SK-N-DZ (cell line): ENCODE results near the gene SFXN5.

Experiments
- DNase-seq: peaks from one replicate; pipeline ENCODE4 v3.0.0-alpha.2; 2015; ENCODE audit warnings: low spot score

Gene SFXN5

GRCh38 chr2:73021371-73022010, 50.0 kb downstream of the SFXN5 start:
- DNase-seq = no peak

- peak; percentile 43 for DNase-seq
These were observed 50.7 kb downstream of the SFXN5 start for GRCh38 chr2:73020657-73021370.

GRCh38 chr2:73020306-73020656, 51.2 kb downstream of the SFXN5 start:
- DNase-seq = no peak

GRCh38 chr2:73018188-73018825, 53.2 kb downstream of the SFXN5 start:
- no peak for DNase-seq

- no peak for DNase-seq
These were observed 57.6 kb downstream of the SFXN5 start for GRCh38 chr2:73013936-73014335.

GRCh38 chr2:73009177-73009839, 62.2 kb downstream of the SFXN5 start:
- no peak for DNase-seq

- DNase-seq = no peak
These were observed 62.8 kb downstream of the SFXN5 start for GRCh38 chr2:73008766-73009135.

- DNase-seq = no peak
These were observed 63.3 kb downstream of the SFXN5 start for GRCh38 chr2:73007991-73008765.

GRCh38 chr2:73006969-73007710, 64.4 kb downstream of the SFXN5 start:
- DNase-seq = no peak

GRCh38 chr2:73004889-73005596, 66.5 kb downstream of the SFXN5 start:
- no peak for DNase-seq

- DNase-seq = no peak
These were observed 67.0 kb downstream of the SFXN5 start for GRCh38 chr2:73004466-73004865.

- no peak for DNase-seq
These were observed 68.5 kb downstream of the SFXN5 start for GRCh38 chr2:73003027-73003426.

GRCh38 chr2:73000808-73001570, 70.5 kb downstream of the SFXN5 start:
- DNase-seq = no peak

- DNase-seq = no peak
These were observed 71.5 kb downstream of the SFXN5 start for GRCh38 chr2:72999729-73000725.

- no peak for DNase-seq
These were observed 72.8 kb downstream of the SFXN5 start for GRCh38 chr2:72998724-72999123.

- DNase-seq = no peak
These were observed 73.3 kb downstream of the SFXN5 start for GRCh38 chr2:72998234-72998651.

- DNase-seq = no peak
These were observed 75.4 kb downstream of the SFXN5 start for GRCh38 chr2:72996117-72996502.

- no peak for DNase-seq
These were observed 75.9 kb downstream of the SFXN5 start for GRCh38 chr2:72995430-72996116.
